ENCODE measurements around the gene ALDH3A2. TPM values are rescaled to one million over a fixed set of nuclear protein-coding genes. Genes with fewer than 3 reads are reported as not detected.

Gene ALDH3A2
- 31.2 and 32.3 TPM in 2 replicates for total RNA-seq

DNA sequence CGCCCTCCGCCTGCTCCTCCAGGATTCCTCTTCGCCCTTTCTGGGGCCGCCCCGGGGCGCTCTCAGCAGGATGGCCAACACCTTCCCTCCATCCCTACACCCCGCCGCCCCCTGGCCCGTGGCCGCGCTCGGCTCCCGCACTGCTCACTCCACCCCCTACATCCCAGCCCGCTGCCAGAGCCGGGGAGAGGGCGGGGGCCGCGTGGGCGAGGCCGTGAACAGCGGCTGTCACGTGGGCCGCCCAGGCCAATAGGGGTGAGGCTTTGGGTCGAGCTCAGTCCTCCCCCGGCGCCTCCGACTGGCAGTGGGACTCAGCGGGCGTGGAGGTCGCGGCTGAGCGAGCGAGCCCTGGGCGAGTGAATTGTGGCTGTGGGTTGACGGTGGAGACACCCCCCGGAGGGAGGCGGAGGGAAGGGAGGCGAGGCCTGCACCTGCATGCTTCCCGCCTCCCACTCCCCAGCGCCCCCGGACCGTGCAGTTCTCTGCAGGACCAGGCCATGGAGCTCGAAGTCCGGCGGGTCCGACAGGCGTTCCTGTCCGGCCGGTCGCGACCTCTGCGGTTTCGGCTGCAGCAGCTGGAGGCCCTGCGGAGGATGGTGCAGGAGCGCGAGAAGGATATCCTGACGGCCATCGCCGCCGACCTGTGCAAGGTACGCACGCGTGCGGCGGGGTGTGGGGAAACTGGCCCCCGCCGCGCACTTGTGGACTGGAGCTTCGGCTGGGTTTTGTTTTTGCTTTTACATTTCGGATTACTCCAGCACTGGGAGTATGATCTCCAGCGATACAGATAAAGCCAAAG is at the start of gene ALDH3A2:
Gene ALDH3A2, plus strand, starts transcription at position 277 of the 799 bp plus-strand sequence. Its CDS starts 221 bp downstream, at position 498.

DNA sequence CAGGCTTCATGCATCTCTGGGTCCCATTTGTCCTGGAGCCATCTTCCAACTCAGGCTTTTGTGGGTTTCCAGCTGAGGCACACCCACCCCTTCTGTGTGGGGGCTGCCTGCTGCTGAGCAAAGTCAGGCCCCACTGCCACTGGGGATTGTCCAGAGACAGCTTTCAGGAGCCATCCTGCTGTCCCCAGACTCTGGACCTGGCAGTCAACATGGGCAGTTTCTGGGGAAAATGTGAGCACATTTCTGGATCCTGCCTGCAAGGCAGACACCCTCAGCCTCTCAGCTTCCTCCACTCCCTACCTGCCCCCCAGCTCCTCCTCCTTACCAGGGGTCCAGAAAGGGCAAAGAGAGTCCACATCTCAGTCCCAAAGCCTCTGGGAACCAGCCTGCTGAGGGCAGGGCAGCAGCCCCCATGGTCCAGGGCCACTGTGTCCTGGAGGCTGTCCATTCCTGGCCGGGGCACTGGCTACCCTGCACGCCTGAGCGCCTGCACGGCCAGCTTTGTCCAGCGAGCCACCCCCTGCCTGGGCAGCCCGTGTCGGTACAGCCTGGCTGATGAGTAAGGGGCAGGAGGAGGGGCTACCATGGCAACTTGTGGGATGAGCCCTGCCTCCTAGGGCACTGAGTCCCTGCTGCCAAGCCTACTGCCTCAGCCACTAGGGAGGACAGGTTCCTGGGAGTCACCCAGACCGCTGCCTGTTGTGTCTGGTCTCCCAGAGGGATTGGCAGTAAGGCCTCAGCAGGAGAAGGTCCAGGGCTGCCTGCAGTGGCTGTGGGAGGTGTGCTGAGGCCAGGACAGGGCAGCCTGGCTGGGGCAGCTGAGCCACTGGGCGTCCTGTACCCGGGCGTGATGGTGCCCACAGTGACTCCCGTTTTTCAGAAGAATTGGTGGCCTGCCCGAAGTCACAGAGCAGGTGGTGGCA is 67.8 kb downstream of the ALDH3A2 start, which contains the start of gene SLC47A2:
Gene SLC47A2, minus strand, starts transcription at position 477 of the 923 bp plus-strand sequence. Its CDS starts 29 bp downstream, at position 448.

Small RNA genes within 50 kb of the gene (small RNA-seq; reads per million reads assigned to genes)
- not detected for gene NMTRQ-TTG12-1
- gene RF00322: not detected

Other genes starting within 250 kb of the ALDH3A2 start
- 0.10 TPM in 1 of 2 replicates, not detected in the other for gene RNF112, start 237.5 kb upstream of the ALDH3A2 start, total RNA-seq
- 0.33 and 3.2 TPM in 2 replicates for gene SLC47A1, start 114.9 kb upstream of the ALDH3A2 start, total RNA-seq
- not detected in 2 replicates for gene SLC47A2, start 67.8 kb downstream of the ALDH3A2 start, total RNA-seq
- 0.48 and 0.65 TPM in 2 replicates for gene ALDH3A1, start 99.5 kb downstream of the ALDH3A2 start, total RNA-seq
- 16.7 and 20.3 TPM in 2 replicates for gene ULK2, start 219.2 kb downstream of the ALDH3A2 start, total RNA-seq

All from vein endothelial cell (primary cell).